Keratinocyte (primary cell): ENCODE data around the gene STAT3.
"Not testable (repeated sequence)": the region's sequence is repeated elsewhere in the genome, so short reads cannot be mapped to it uniquely, and the experiment has no call there.

ENCODE experiments used
- CTCF ChIP-seq, 3 experiments: IDR thresholded peaks in 1 of 3; conservative IDR thresholded peaks in 1 of 3; optimal IDR thresholded peaks in 1 of 3; 2 replicates in 2 of 3; 3 replicates in 1 of 3; pipeline versions ENCODE3 to v1.5.1; 2011; ENCODE audit warnings: low read length in 3 of 3, mild to moderate bottlenecking in 3 of 3, moderate library complexity in 2 of 3, control low read depth in 1 of 3, inconsistent platforms in 1 of 3; ENCODE audit not compliant: insufficient read depth in 2 of 3; ENCODE audit errors: extremely low read depth in 1 of 3
- EZH2 ChIP-seq: IDR thresholded peaks from one replicate; pipeline ENCODE4 v1.6.1; 2012; ENCODE audit warnings: inconsistent platforms, mild to moderate bottlenecking, low read length, moderate library complexity

- TF ChIP-seq CTCF (optimal IDR thresholded peaks at IDR 0.05 in 1 of 3, IDR thresholded peaks at IDR 0.05 in 1 of 3, conservative IDR thresholded peaks at IDR 0.05 in 1 of 3; ENCODE audit: extremely low read depth in 1 of 3, insufficient read depth in 2 of 3, low read length in 3 of 3); EZH2: not testable (repeated sequence)
These were observed 3.2 kb upstream of the STAT3 start for GRCh38 chr17:42391439-42391838.
